NCI-H1417 (cell line): ENCODE data around the gene HK1.
"Not testable (repeated sequence)": the region's sequence is repeated elsewhere in the genome, so short reads cannot be mapped to it uniquely, and the experiment has no call there.

Experiments
- DNase-seq, 3 experiments: peaks; one replicate each; lab custom pipeline; 2025; lab: John Stamatoyannopoulos, UW

HK1 gene

GRCh38 chr10:69421611-69422308 is 143.5 kb downstream of the HK1 start:
- peak; percentile 12 to 61 (median 43) for DNase-seq

- no peak for DNase-seq
Measured at GRCh38 chr10:69422676-69423075, 144.4 kb downstream of the HK1 start.

- no peak for DNase-seq
Measured at GRCh38 chr10:69425041-69425440, 146.7 kb downstream of the HK1 start.

- peak in 1 of 3 experiments; percentile 5 for DNase-seq
Measured at GRCh38 chr10:69425511-69426298, 147.4 kb downstream of the HK1 start.

GRCh38 chr10:69426376-69426727 is 148.1 kb downstream of the HK1 start:
- DNase-seq, result no peak

- peak; percentile 22 to 66 (median 31) for DNase-seq
Measured at GRCh38 chr10:69428165-69428564, 149.9 kb downstream of the HK1 start.

- no peak for DNase-seq
Measured at GRCh38 chr10:69434169-69434568, 155.9 kb downstream of the HK1 start.

- DNase-seq, result no peak
Measured at GRCh38 chr10:69434926-69435325, 156.6 kb downstream of the HK1 start.

GRCh38 chr10:69435966-69436520 is 157.7 kb downstream of the HK1 start:
- DNase-seq, result no peak

- DNase-seq, result no peak
Measured at GRCh38 chr10:69437321-69438259, 159.3 kb downstream of the HK1 start.

GRCh38 chr10:69438536-69439349 is 160.4 kb downstream of the HK1 start:
- peak in 1 of 3 experiments; percentile 16 for DNase-seq

- peak in 1 of 3 experiments; percentile 16 for DNase-seq
Measured at GRCh38 chr10:69439350-69439739, 161.0 kb downstream of the HK1 start.

- DNase-seq, result peak; percentile 11 to 61 (median 46)
Measured at GRCh38 chr10:69439813-69440506, 161.7 kb downstream of the HK1 start.

GRCh38 chr10:69443354-69443753 is 165.1 kb downstream of the HK1 start:
- DNase-seq, result no peak

- DNase-seq, result no peak
Measured at GRCh38 chr10:69445041-69445440, 166.7 kb downstream of the HK1 start.

- no peak for DNase-seq
Measured at GRCh38 chr10:69446229-69446628, 167.9 kb downstream of the HK1 start.

GRCh38 chr10:69446650-69447151 is 168.4 kb downstream of the HK1 start:
- no peak for DNase-seq

- peak in 2 of 3 experiments; percentile 33 to 56 for DNase-seq
Measured at GRCh38 chr10:69449841-69450240, 171.5 kb downstream of the HK1 start.

- DNase-seq, result not testable (repeated sequence)
Measured at GRCh38 chr10:69450395-69450794, 172.1 kb downstream of the HK1 start.

GRCh38 chr10:69451209-69451783 is 173.0 kb downstream of the HK1 start, which contains the start of gene TSPAN15:
Gene TSPAN15 (plus strand): TSS chr10:69451465. CDS start chr10:69451595, 130 bp downstream.
- peak; percentile 81 to 89 (median 89) for DNase-seq
